Measurements from ENCODE around the gene FBXL14. TPM values are rescaled to one million over a fixed set of nuclear protein-coding genes. Genes with fewer than 3 reads are reported as not detected.

Gene FBXL14
- total RNA-seq, 1 donor from 2014 or later, result 37.7 TPM

DNA sequence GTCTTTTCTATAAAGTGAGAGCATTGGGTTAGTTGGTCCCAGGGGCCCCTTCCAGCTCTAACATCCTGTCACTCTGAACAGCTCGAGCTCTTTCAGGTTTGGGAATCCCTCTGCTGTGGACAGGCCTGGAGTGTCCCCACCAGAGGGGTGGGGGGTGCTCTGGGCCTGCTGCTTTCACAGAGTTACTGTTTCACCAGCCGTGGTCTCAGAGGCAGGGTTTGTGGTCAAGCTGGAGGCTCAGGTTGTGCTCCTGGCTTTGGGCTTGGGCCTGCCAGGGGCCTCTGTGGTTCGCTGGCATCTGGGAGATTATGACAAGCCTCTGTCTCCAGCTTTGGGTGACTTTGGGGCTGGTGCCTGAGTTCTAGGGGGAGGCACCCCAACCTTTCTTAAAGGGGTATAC is 59.6 kb downstream of the FBXL14 start:
- no peak for DNase-seq (ENCODE audit: low spot score, unreplicated experiment)
- TF ChIP-seq, protein P1, sequence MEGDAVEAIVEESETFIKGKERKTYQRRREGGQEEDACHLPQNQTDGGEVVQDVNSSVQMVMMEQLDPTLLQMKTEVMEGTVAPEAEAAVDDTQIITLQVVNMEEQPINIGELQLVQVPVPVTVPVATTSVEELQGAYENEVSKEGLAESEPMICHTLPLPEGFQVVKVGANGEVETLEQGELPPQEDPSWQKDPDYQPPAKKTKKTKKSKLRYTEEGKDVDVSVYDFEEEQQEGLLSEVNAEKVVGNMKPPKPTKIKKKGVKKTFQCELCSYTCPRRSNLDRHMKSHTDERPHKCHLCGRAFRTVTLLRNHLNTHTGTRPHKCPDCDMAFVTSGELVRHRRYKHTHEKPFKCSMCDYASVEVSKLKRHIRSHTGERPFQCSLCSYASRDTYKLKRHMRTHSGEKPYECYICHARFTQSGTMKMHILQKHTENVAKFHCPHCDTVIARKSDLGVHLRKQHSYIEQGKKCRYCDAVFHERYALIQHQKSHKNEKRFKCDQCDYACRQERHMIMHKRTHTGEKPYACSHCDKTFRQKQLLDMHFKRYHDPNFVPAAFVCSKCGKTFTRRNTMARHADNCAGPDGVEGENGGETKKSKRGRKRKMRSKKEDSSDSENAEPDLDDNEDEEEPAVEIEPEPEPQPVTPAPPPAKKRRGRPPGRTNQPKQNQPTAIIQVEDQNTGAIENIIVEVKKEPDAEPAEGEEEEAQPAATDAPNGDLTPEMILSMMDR (IDR thresholded peaks at IDR 0.05; ENCODE audit: unreplicated experiment), result no peak
- Mint-ChIP-seq H3K9me3 (ENCODE audit: low read depth) (no peaks in the 10 kb centered on the region), H3K27me3 (peaks cover 50% of the 10 kb centered on the region), H3K27ac (no peak overlapping the region), H3K36me3 (ENCODE audit: insufficient read depth) (no peaks in the 10 kb centered on the region), H3K4me3 (ENCODE audit: low read depth) (no peak overlapping the region), H3K4me1 (ENCODE audit: low read depth) (peaks cover 12% of the 10 kb centered on the region)

DNA sequence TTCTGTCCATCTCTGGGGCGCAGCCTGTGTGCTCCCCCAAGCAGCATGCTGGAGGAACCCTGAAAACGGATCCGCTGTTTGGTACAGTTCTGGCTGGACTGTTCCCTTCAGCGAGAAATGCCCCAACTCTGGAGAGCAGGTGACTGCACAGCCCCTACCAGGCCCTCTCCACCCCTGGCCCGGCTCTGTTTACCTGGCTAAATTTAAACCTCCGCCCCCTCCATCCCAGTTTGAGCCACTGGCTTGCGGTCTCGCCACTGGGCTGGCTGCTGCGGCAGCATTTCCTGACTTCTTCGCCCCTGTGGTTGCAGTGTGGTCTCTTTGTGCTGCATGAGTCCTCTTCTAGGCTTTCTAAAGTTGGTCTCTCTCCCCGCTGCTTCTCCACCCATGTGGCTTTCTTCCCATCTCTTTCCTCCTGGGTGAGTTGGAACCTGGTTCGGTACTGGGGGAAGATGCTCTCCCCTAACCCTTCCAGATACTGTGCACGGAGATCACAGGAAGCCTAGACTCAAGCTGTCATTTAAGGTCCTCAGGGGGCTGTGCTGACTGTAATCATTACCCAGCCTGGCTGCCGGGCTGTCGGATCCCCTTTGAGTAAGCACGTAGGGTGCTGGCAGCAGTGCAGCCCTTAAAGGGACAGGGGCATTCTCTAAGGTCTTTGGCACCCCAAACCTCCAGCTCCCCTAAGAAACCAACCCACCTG is 60.6 kb downstream of the FBXL14 start:
- no peaks in the 10 kb centered on the region for H3K36me3 Mint-ChIP-seq (ENCODE audit: insufficient read depth)
- no peak for DNase-seq (ENCODE audit: low spot score, unreplicated experiment)
- H3K27ac Mint-ChIP-seq, result peak overlapping the region; percentile 36
- peaks cover 15% of the 10 kb centered on the region for H3K4me1 Mint-ChIP-seq (ENCODE audit: low read depth)
- H3K4me3 Mint-ChIP-seq (ENCODE audit: low read depth), result no peak overlapping the region
- peaks cover 57% of the 10 kb centered on the region for H3K27me3 Mint-ChIP-seq
- TF ChIP-seq, protein P1 (IDR thresholded peaks at IDR 0.05; ENCODE audit: unreplicated experiment), result no peak
- H3K9me3 Mint-ChIP-seq (ENCODE audit: low read depth), result no peaks in the 10 kb centered on the region

DNA sequence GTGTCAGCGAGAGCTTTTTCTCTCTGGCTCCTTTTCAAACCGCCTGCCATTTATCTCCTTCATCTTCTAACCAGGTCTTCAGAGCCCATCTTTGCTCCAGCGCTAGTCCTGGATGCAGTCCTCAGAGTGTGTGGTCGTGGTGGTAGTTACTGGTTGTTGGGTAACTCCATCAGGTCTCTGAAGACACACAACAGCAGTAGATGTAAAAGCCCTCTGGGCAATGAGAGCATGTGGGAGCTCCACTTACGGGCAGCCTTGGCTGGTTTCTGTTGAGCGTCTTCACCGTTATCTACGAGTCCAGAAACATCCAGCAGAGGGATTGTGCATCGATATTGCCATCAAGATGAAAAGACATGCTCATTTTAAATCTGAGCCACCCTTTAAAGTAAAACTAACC is 61.2 kb downstream of the FBXL14 start:
- Mint-ChIP-seq H3K4me1 (ENCODE audit: low read depth) (peaks cover 16% of the 10 kb centered on the region), H3K36me3 (ENCODE audit: insufficient read depth) (no peaks in the 10 kb centered on the region), H3K27ac (no peak overlapping the region), H3K9me3 (ENCODE audit: low read depth) (no peaks in the 10 kb centered on the region), H3K27me3 (peaks cover 62% of the 10 kb centered on the region), H3K4me3 (ENCODE audit: low read depth) (no peak overlapping the region)
- DNase-seq (ENCODE audit: low spot score, unreplicated experiment), result no peak
- TF ChIP-seq, protein P1 (IDR thresholded peaks at IDR 0.05; ENCODE audit: unreplicated experiment), result peak; percentile 19

DNA sequence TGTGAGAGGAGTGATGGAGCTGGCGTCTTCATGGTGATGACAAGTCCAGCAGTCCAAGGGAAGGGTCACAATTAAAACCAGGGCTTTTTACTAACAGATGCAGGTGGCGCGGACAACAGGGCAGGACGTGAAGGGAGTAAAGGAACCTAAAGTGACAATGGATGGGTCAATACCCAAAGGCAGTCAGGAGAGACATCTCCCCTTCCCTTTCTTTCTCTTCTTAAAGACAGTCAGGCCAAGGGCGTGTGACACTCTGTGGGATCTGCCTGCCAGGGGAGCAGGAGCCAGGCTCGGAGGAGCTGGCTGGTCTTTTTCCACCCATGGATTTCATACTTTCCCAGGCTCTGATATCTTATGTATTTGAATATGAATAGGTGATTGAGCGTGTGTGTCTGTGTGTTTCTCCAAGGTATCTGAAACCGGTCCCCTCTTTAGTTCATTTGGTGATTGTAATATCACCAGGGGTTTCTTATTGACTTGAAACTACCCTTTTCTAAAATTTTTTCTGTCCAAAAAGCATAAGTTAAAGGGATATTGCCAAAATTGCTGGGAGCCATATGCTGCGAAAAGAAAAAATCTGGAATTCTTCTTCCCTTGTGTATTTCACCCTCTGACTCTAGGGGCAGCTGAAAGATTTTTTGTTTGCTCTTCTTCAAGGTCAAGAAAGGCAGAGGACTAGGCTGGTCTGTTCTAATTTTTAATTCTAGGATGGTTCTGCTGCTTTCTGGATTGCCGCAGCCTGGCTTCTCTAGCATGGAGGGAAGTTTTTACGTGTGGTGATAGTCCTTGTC is 61.8 kb downstream of the FBXL14 start:
- peaks cover 66% of the 10 kb centered on the region for H3K27me3 Mint-ChIP-seq
- no peaks in the 10 kb centered on the region for H3K36me3 Mint-ChIP-seq (ENCODE audit: insufficient read depth)
- DNase-seq (ENCODE audit: low spot score, unreplicated experiment), result no peak
- H3K9me3 Mint-ChIP-seq (ENCODE audit: low read depth), result no peaks in the 10 kb centered on the region
- H3K4me1 Mint-ChIP-seq (ENCODE audit: low read depth), result peaks cover 16% of the 10 kb centered on the region
- no peak overlapping the region for H3K27ac Mint-ChIP-seq
- TF ChIP-seq, protein P1 (IDR thresholded peaks at IDR 0.05; ENCODE audit: unreplicated experiment), result peak; percentile 11
- H3K4me3 Mint-ChIP-seq (ENCODE audit: low read depth), result peak overlapping the region; percentile 72

DNA sequence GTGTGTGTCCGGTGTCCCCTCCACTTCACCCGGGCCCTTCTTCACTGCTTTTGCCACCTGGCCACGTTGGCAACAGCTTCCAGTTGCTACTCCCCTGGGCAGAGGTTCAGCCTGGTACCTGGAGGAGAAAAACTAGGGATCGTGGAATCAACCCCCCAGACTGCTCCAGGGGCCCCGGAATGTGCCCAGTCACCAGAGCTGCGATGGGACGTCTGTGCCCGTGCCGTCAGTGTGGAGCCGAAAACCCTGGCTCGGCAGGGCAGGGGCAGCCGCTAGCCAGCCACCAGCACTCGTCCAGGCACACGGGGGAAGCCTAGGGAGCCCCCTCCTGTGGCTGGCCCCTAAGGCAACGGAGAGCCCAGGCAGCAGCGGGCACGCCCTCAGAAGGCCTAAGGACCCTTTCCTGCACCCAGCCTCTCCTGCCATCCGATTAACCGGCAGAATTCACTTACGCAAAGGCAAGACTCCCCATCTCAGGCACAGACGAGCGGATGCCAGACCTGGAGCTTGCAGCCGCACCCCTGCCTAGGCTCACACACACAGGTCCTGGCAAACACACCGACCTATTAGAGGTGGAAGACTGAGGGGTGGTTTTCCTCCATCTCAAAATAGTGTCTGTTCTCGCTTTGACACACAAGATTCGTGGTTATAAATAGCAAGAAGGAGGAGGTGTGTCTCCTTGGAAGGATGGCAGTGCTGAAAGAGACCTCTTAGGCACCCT is 62.6 kb downstream of the FBXL14 start:
- peaks cover 16% of the 10 kb centered on the region for H3K4me1 Mint-ChIP-seq (ENCODE audit: low read depth)
- no peak overlapping the region for H3K27ac Mint-ChIP-seq
- no peaks in the 10 kb centered on the region for H3K9me3 Mint-ChIP-seq (ENCODE audit: low read depth)
- H3K27me3 Mint-ChIP-seq, result peaks cover 65% of the 10 kb centered on the region
- H3K36me3 Mint-ChIP-seq (ENCODE audit: insufficient read depth), result no peaks in the 10 kb centered on the region
- TF ChIP-seq, protein P1 (IDR thresholded peaks at IDR 0.05; ENCODE audit: unreplicated experiment), result no peak
- peak overlapping the region; percentile 72 for H3K4me3 Mint-ChIP-seq (ENCODE audit: low read depth)
- DNase-seq (ENCODE audit: low spot score, unreplicated experiment), result no peak
